ENCODE measurements around the gene GFI1B.

GRCh38 chr9:132990781-132991180 lies 12.3 kb downstream of the GFI1B start:
- TF ChIP-seq, protein P1, sequence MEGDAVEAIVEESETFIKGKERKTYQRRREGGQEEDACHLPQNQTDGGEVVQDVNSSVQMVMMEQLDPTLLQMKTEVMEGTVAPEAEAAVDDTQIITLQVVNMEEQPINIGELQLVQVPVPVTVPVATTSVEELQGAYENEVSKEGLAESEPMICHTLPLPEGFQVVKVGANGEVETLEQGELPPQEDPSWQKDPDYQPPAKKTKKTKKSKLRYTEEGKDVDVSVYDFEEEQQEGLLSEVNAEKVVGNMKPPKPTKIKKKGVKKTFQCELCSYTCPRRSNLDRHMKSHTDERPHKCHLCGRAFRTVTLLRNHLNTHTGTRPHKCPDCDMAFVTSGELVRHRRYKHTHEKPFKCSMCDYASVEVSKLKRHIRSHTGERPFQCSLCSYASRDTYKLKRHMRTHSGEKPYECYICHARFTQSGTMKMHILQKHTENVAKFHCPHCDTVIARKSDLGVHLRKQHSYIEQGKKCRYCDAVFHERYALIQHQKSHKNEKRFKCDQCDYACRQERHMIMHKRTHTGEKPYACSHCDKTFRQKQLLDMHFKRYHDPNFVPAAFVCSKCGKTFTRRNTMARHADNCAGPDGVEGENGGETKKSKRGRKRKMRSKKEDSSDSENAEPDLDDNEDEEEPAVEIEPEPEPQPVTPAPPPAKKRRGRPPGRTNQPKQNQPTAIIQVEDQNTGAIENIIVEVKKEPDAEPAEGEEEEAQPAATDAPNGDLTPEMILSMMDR (IDR thresholded peaks at IDR 0.05), result no peak
- no peak for TF ChIP-seq POLR2AphosphoS5 (IDR thresholded peaks at IDR 0.05)
